Upper lobe of right lung (tissue), 1 donor: ENCODE measurements around the gene ZBP1. TPM values are rescaled to one million over a fixed set of nuclear protein-coding genes. Genes with fewer than 3 reads are reported as not detected.

ENCODE experiments used
- ATAC-seq: fragments of 200-7000 bp; cut with Tn5 transposase; one replicate; pipeline ENCODE4 v1.9.1; 2020; ENCODE audit warnings: mild to moderate bottlenecking, moderate library complexity
- DNase-seq: peaks from one replicate; pipeline ENCODE4 v3.0.0-alpha.2; 2020
- H3K27ac ChIP-seq: fragments of 200-600 bp; one replicate; pipeline ENCODE4 v1.8.0; 2022
- H3K27me3 ChIP-seq: fragments of 200-600 bp; one replicate; pipeline ENCODE4 v1.8.0; 2022; ENCODE audit warnings: mild to moderate bottlenecking
- H3K36me3 ChIP-seq: fragments of 200-600 bp; one replicate; pipeline ENCODE4 v1.8.0; 2022
- H3K4me1 ChIP-seq: fragments of 200-600 bp; one replicate; pipeline ENCODE4 v1.8.0; 2022
- H3K4me3 ChIP-seq: fragments of 200-600 bp; one replicate; pipeline ENCODE4 v1.8.0; 2022; ENCODE audit warnings: mild to moderate bottlenecking
- H3K9me3 ChIP-seq: fragments of 200-600 bp; one replicate; pipeline ENCODE4 v1.8.0; 2022
- intact Hi-C: fragments of 100-400 bp; cut with DNase I; formaldehyde crosslinking; loops from one replicate; pipeline ENCODE4 v1.11.0; 2022
- total RNA-seq: library from RNA; stranded (reverse); fragmentation: NEBNext Ultra II Directional; extraction: Animal tissue kit (Norgen Biotek cat#: 25700); gene quantifications from one replicate; pipeline ENCODE4 v1.2.1, GENCODE V29; 2021
- TF ChIP-seq, protein P1 (sequence below): fragments of 200-600 bp; IDR thresholded peaks from one replicate; pipeline ENCODE4 v1.8.0; 2022; ENCODE audit warnings: antibody characterized with exemption
- donor health status: DM: no; HTN: yes; CAD: no; lungs with severe emphysema.

Gene ZBP1
- total RNA-seq, 1 donor from 2014 or later: 2.7 TPM

DNA sequence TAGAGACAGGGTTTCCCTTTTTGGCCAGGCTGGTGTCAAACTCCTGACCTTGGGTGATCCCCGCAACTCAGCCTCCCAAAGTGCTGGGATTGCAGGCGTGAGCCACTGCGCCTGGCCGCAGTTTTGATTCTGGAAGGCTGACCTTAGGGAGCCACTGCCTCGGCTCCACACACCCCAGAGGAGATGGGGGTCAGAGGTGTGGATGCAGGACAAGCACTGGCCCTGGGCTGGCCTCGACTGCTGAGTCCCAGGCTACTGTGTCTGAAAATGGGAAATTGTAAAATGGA is 1.5 kb downstream of the ZBP1 start:
- H3K27ac ChIP-seq: peak overlapping the region; percentile 63
- TF ChIP-seq, protein P1, sequence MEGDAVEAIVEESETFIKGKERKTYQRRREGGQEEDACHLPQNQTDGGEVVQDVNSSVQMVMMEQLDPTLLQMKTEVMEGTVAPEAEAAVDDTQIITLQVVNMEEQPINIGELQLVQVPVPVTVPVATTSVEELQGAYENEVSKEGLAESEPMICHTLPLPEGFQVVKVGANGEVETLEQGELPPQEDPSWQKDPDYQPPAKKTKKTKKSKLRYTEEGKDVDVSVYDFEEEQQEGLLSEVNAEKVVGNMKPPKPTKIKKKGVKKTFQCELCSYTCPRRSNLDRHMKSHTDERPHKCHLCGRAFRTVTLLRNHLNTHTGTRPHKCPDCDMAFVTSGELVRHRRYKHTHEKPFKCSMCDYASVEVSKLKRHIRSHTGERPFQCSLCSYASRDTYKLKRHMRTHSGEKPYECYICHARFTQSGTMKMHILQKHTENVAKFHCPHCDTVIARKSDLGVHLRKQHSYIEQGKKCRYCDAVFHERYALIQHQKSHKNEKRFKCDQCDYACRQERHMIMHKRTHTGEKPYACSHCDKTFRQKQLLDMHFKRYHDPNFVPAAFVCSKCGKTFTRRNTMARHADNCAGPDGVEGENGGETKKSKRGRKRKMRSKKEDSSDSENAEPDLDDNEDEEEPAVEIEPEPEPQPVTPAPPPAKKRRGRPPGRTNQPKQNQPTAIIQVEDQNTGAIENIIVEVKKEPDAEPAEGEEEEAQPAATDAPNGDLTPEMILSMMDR: no peak
- no peaks in the 10 kb centered on the region for H3K9me3 ChIP-seq
- intact Hi-C loops: no loop called here
- no peaks in the 10 kb centered on the region for H3K27me3 ChIP-seq
- DNase-seq: no peak
- H3K36me3 ChIP-seq: no peaks in the 10 kb centered on the region
- peak overlapping the region; percentile 21 for H3K4me3 ChIP-seq
- no peak for ATAC-seq
- peaks cover 10% of the 10 kb centered on the region for H3K4me1 ChIP-seq

DNA sequence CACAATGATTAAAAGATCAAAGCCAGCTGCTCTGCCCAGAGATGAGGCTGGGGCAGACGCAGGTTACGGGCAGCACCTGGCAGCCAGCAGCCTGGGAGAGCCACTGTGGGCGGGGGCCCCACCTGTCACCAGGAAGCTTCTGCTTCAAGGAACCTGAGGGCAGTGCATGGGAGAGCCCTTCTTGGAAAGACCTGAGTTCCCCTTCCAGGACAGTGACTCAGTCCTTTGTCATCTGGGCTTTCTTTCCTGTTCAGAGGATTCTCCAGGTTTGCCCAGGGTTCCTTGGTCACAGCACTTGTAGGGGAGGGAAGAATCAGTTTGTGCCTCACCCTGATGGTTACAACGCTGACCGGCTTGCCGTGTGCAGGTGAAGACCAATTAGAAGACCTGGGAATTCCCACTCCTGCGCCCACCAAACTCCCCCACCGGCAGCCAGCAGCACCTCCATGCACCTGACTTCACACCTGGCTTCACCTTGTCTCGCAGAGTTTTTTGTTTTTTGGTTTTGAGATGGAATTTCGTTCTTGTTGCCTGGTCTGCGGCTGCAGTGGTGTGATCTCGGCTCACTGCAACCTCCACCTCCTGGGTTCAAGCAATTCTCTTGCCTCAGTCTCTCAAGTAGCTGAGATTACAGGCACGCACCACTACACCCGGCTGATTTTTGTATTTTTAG is 2.0 kb downstream of the ZBP1 start:
- Histone ChIP-seq H3K9me3 (no peaks in the 10 kb centered on the region), H3K36me3 (no peaks in the 10 kb centered on the region), H3K4me3 (peak overlapping the region; percentile 21), H3K4me1 (peaks cover 10% of the 10 kb centered on the region), H3K27ac (peak overlapping the region; percentile 63), H3K27me3 (no peaks in the 10 kb centered on the region)
- intact Hi-C loops: no loop called here
- DNase-seq (peak; percentile 60), ATAC-seq (no peak)
- TF ChIP-seq, protein P1: no peak

DNA sequence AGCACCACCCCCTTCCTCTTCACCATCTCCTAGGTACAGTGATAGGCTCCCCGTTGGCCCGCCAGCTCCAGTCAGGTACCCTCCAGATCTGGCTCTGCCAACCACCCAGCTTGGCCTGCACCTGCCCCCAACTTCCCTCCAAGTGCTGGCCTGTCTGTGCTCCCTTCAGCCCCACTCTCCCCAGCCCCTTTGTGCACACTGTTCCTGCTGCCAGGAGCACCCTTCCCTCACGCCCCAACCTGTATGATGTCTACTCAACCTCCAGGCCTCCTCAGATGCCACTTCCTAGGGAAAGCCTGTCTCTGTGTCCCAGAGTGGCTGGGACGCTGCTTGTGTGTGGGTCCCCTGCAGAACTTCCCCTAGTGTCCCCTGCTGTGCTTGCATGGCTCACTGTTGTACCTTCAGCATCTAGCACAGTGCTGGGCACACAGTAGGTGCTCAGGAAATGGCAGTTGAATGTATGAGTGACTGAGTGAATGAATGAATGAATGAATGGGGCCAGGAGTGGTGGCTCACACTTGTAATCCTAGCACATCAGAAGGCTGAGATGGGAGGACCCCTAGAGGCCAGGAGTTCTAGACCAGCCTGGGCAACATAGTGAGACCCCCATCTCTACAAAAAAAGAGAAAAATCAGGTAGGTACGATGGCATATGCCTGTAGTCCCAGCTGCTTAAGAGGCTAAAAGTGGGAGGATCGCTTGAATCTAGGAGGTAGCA is 3.0 kb downstream of the ZBP1 start:
- ATAC-seq (no peak), DNase-seq (no peak)
- H3K4me3 ChIP-seq: no peak overlapping the region
- intact Hi-C loops: no loop called here
- H3K4me1 ChIP-seq: peaks cover 10% of the 10 kb centered on the region
- H3K27ac ChIP-seq: no peak overlapping the region
- no peaks in the 10 kb centered on the region for H3K27me3 ChIP-seq
- no peaks in the 10 kb centered on the region for H3K9me3 ChIP-seq
- TF ChIP-seq, protein P1: no peak
- H3K36me3 ChIP-seq: no peaks in the 10 kb centered on the region

DNA sequence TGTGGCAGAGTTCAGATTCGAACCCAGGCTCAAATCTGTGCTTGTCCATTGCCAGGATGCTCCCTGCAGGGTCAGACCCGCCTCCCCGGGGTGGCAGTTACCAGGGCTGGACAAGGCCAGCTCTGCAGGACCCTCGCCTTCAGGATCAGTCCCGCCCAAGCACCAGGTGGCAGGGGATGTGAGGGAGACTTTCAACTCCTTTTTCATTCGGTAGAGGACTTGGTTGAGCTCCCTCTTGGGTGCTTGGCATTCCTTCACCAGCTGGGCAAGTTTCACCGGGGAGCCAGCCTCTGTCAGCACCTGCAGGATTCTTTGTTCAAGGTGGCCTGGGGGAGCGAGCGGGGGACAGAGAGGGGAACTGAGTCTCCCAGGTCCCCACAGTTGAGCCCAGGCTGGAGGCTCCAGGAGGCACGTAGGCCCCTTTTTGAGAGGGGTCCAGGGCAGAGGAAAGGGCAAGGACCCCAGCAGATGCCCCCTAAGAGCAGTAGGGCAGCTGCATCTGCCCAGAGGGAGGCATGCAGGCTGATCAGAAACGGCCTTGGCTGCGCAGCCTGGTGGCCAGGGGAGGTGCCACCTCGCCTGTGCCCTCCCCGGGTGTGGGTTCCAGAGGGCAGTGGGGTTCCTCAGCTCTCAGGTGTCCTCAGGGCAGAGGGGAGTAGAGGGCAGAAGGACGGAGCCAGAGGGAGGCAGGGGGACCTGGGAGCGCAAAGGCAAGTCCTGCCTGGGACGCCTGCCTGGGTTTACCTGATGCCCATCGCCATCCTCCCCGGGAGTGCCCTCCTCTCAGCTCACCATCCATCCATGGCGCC is 3.9 kb downstream of the ZBP1 start:
- Histone ChIP-seq H3K36me3 (no peaks in the 10 kb centered on the region), H3K27ac (no peak overlapping the region), H3K4me3 (no peak overlapping the region), H3K4me1 (peaks cover 10% of the 10 kb centered on the region), H3K27me3 (no peaks in the 10 kb centered on the region), H3K9me3 (no peaks in the 10 kb centered on the region)
- intact Hi-C loops: no loop called here
- ATAC-seq: no peak
- DNase-seq: no peak
- TF ChIP-seq, protein P1: no peak

- TF ChIP-seq, protein P1: no peak
- DNase-seq: no peak
- H3K27ac ChIP-seq: no peak overlapping the region
- ATAC-seq: no peak
- no peaks in the 10 kb centered on the region for H3K36me3 ChIP-seq
- no peaks in the 10 kb centered on the region for H3K9me3 ChIP-seq
- no peak overlapping the region for H3K4me3 ChIP-seq
- intact Hi-C loops: no loop called here
- H3K27me3 ChIP-seq: no peaks in the 10 kb centered on the region
- peaks cover 5% of the 10 kb centered on the region for H3K4me1 ChIP-seq
Observed at GRCh38 chr20:57615445-57615811, 4.8 kb downstream of the ZBP1 start.
